Measurements from ENCODE around the gene SLC26A11.
A peak's percentile ranks its signal among the peaks of the same experiment; 100 is the strongest.

The SLC26A11 gene

DNA sequence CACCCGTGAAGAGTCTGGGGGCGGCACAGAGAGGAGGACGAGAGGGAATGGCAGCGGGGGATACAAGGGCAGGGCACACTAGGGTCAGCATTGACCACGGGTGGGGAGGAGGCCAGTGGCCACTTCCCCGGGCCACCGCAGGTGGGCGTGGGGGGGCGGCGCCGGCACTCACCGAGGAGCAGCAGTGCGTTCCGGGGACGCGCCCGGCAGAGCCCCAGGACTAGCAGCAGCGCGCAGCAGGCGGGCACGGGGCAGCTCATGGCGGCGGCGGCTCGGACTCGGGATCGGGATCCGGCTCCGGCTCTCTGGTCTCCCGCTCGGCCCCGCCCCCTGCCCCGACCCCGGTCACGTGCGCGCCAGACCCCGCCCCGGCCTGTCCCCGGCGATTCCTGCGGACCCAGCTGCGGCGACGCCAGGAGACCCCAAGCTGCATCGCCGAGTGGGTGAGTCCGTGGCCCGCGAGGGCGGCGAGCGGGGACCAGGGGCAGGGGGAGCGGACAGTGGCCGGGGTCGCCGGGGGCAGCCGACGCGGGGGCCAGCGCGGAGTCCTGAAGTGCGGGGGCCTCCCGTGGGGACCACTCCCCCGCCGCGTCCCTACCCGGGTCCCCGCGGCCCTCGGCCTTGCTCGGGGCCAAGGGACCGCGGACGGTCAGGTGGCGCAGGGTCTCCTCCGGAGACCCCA lies at the start of gene SLC26A11, which contains the start of gene SGSH:
TSS of gene SLC26A11 (plus strand) at position 374 of the 682 bp plus-strand sequence. CDS start 1,134 bp downstream, outside the sequence.
TSS of gene SGSH (minus strand) at position 280 of the 682 bp plus-strand sequence. CDS start at position 260, 20 bp downstream.
- H3K4me3 ChIP-seq (ENCODE audit: low read depth, low read length): peak within 1 kb of the TSS; percentile 99
- peak; percentile 8 for DNase-seq (ENCODE audit: low read depth)
- TF ChIP-seq, protein P1, sequence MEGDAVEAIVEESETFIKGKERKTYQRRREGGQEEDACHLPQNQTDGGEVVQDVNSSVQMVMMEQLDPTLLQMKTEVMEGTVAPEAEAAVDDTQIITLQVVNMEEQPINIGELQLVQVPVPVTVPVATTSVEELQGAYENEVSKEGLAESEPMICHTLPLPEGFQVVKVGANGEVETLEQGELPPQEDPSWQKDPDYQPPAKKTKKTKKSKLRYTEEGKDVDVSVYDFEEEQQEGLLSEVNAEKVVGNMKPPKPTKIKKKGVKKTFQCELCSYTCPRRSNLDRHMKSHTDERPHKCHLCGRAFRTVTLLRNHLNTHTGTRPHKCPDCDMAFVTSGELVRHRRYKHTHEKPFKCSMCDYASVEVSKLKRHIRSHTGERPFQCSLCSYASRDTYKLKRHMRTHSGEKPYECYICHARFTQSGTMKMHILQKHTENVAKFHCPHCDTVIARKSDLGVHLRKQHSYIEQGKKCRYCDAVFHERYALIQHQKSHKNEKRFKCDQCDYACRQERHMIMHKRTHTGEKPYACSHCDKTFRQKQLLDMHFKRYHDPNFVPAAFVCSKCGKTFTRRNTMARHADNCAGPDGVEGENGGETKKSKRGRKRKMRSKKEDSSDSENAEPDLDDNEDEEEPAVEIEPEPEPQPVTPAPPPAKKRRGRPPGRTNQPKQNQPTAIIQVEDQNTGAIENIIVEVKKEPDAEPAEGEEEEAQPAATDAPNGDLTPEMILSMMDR (IDR thresholded peaks at IDR 0.05; ENCODE audit: control insufficient read depth, extremely low read depth, insufficient read depth): no peak

DNA sequence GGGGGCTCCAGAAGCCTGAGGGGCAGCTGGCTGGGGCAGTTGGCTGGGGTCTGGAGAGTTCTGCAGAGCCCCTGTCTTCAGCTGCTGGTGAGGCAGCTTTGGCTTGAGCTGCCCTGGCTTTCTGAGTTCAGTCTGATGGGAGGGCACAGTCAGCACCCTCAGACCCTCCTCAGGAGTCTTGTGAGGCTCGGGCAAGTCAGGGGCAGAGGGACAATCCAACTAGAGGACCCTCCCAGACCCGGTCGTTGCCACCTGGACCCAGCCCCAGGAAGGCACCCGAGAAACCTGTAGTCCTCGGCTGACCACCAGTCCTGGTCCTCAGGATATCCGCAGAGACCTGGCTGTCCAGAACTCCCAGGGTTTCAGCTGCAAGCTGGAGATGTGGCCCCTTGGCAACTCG lies 48.5 kb upstream of the SLC26A11 start:
- TF ChIP-seq, protein P1 (IDR thresholded peaks at IDR 0.05; ENCODE audit: control insufficient read depth, extremely low read depth, insufficient read depth): no peak
- DNase-seq (ENCODE audit: low read depth): no peak
- no peak overlapping the region for H3K4me3 ChIP-seq (ENCODE audit: low read depth, low read length)

DNA sequence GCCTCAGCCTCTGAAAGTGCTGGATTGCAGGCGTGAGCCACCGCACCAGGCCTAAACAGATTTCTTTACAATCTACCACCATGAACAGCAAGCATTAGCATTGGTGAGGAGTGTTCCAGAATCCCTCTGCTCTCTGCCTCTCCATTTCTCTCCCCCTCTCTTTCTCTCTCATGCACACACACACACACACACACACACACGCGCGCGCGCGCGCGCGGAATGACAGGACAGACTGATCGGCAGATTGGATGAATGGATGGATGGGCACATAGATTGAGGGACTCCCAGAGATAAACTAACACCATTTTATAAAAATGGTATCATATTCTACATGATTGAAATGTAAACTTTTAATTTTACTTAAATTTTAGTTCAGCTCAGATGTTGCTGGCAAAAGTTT lies 47.1 kb upstream of the SLC26A11 start:
- TF ChIP-seq, protein P1 (IDR thresholded peaks at IDR 0.05; ENCODE audit: control insufficient read depth, extremely low read depth, insufficient read depth): no peak
- H3K4me3 ChIP-seq (ENCODE audit: low read depth, low read length): no peak overlapping the region
- no peak for DNase-seq (ENCODE audit: low read depth)

DNA sequence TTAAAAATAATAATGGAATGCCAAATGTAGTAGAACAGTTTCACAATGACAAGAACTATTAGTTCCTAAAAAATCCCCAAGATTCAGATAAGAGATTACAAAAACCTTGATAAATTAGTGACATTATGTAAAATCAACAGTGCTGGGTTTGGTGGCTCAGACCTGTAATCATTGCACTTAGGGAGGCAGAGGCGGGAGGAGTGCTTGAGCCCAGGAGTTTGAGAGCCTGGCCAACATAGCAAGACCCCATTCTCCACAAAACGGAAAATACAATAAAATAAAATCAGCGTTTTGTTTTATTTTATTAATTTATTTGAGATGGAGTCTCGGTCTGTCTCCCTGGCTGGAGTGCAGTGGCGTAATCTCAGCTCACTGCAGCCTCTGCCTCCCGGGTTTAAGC lies 46.3 kb upstream of the SLC26A11 start:
- TF ChIP-seq, protein P1 (IDR thresholded peaks at IDR 0.05; ENCODE audit: control insufficient read depth, extremely low read depth, insufficient read depth): no peak
- DNase-seq (ENCODE audit: low read depth): no peak
- H3K4me3 ChIP-seq (ENCODE audit: low read depth, low read length): no peak overlapping the region

DNA sequence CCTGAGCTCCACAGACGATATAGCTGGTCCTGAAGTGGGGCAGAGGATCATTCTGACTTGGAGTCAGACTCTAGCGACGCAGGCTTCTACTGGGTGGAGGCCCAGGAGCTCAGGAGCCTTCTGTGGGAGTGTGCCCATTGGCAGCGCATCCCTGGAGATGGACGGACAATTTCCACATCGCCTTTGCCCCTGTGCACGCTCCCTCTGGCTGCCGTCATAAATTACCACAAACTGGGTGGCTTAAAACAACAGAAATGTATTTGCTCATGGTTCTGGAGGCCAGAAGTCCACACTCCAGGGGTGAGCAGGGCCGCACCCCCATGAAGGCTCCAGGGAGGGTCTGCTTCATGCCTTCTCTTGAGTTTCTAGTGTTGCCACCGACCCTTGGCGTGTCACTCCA lies 43.5 kb upstream of the SLC26A11 start:
- no peak overlapping the region for H3K4me3 ChIP-seq (ENCODE audit: low read depth, low read length)
- TF ChIP-seq, protein P1 (IDR thresholded peaks at IDR 0.05; ENCODE audit: control insufficient read depth, extremely low read depth, insufficient read depth): no peak
- no peak for DNase-seq (ENCODE audit: low read depth)

DNA sequence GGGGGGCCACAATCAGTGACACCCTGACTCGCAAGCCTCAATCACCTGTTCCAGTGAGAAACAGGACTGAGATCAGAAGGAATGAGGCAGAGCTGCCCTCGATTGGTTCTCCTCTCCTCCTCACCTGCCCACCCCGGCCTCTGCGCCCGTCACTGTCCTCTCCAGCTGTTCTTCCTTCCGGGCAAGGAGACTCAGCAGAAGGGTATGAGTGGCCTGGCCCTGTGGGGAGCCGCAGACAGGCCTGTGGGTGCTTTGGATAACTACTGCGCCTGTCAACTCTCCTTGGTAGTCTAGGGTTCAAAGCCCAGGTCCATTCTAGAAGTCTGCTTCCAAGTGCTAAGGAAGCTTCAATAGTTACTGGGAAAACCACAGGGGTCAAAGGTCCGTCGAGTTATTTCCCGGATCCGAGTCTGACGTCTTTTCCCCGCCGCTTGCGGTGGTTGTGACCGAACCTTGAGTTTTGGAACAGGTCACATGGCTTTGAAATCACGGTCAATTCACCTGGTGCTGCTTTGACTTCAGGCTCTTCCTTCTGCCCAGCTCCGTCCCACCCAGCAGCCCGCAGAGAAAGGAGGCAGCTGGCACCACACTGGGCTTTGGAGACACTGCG lies 42.1 kb upstream of the SLC26A11 start:
- DNase-seq (ENCODE audit: low read depth): no peak
- no peak overlapping the region for H3K4me3 ChIP-seq (ENCODE audit: low read depth, low read length)
- TF ChIP-seq, protein P1 (IDR thresholded peaks at IDR 0.05; ENCODE audit: control insufficient read depth, extremely low read depth, insufficient read depth): no peak
